Brain microvascular endothelial cell (primary cell): ENCODE results near the gene UBR1.

ENCODE experiments used
- DNase-seq: peaks from one replicate; pipeline ENCODE4 v3.0.0-alpha.2; 2020
- H3K27ac ChIP-seq: fragments of 250-450 bp; sonication (Bioruptor Pico); 2 replicates; pipeline ENCODE4 v1.5.1; 2020; ENCODE audit warnings: mild to moderate bottlenecking, moderate library complexity
- H3K27me3 ChIP-seq: fragments of 250-450 bp; sonication (Bioruptor Pico); replicated peaks from 2 replicates; pipeline ENCODE4 v1.5.1; 2020; ENCODE audit warnings: mild to moderate bottlenecking
- H3K36me3 ChIP-seq: fragments of 250-450 bp; sonication (Bioruptor Pico); replicated peaks from 2 replicates; pipeline ENCODE4 v1.5.1; 2020; ENCODE audit warnings: mild to moderate bottlenecking
- H3K4me3 ChIP-seq: 2 replicates; pipeline ENCODE4 v1.5.1; 2011; ENCODE audit warnings: low read depth, mild to moderate bottlenecking, control low read depth, low read length, moderate library complexity
- in situ Hi-C: cut with HindIII; loops from 2 replicates; pipeline ENCODE4 v1.10.0; 2017; ENCODE audit warnings: low sequenced_read_pairs, low pct_ligation_motif_present
- TF ChIP-seq, protein P1 (sequence below): IDR thresholded peaks from 2 replicates; pipeline ENCODE4 v1.5.1; 2011; ENCODE audit warnings: low read depth, mild to moderate bottlenecking, moderate library complexity, low read length, control low read depth, inconsistent platforms; ENCODE audit errors: missing control alignments

Gene UBR1

GRCh38 chr15:43091859-43092258 lies 14.0 kb downstream of the UBR1 start:
- Histone ChIP-seq H3K27me3 (no peaks in the 10 kb centered on the region), H3K4me3 (no peak overlapping the region), H3K36me3 (no peaks in the 10 kb centered on the region), H3K27ac (no peak overlapping the region)
- in situ Hi-C loops: no loop called here
- no peak for DNase-seq
- TF ChIP-seq, protein P1, sequence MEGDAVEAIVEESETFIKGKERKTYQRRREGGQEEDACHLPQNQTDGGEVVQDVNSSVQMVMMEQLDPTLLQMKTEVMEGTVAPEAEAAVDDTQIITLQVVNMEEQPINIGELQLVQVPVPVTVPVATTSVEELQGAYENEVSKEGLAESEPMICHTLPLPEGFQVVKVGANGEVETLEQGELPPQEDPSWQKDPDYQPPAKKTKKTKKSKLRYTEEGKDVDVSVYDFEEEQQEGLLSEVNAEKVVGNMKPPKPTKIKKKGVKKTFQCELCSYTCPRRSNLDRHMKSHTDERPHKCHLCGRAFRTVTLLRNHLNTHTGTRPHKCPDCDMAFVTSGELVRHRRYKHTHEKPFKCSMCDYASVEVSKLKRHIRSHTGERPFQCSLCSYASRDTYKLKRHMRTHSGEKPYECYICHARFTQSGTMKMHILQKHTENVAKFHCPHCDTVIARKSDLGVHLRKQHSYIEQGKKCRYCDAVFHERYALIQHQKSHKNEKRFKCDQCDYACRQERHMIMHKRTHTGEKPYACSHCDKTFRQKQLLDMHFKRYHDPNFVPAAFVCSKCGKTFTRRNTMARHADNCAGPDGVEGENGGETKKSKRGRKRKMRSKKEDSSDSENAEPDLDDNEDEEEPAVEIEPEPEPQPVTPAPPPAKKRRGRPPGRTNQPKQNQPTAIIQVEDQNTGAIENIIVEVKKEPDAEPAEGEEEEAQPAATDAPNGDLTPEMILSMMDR: no peak

GRCh38 chr15:43086551-43086950 lies 19.3 kb downstream of the UBR1 start:
- TF ChIP-seq, protein P1: no peak
- Histone ChIP-seq H3K36me3 (peaks cover 7% of the 10 kb centered on the region), H3K4me3 (no peak overlapping the region), H3K27ac (no peak overlapping the region), H3K27me3 (no peaks in the 10 kb centered on the region)
- in situ Hi-C loops: no loop called here
- DNase-seq: no peak

GRCh38 chr15:43085921-43086320 lies 19.9 kb downstream of the UBR1 start:
- Histone ChIP-seq H3K36me3 (peaks cover 8% of the 10 kb centered on the region), H3K27me3 (no peaks in the 10 kb centered on the region), H3K4me3 (no peak overlapping the region), H3K27ac (no peak overlapping the region)
- DNase-seq: no peak
- in situ Hi-C loops: no loop called here
- TF ChIP-seq, protein P1: no peak

GRCh38 chr15:43082509-43082908 lies 23.3 kb downstream of the UBR1 start:
- DNase-seq: no peak
- in situ Hi-C loops: no loop called here
- TF ChIP-seq, protein P1: no peak
- Histone ChIP-seq H3K27ac (no peak overlapping the region), H3K36me3 (peaks cover 16% of the 10 kb centered on the region), H3K27me3 (no peaks in the 10 kb centered on the region), H3K4me3 (no peak overlapping the region)

GRCh38 chr15:43081283-43081682 lies 24.6 kb downstream of the UBR1 start:
- DNase-seq: no peak
- no peak overlapping the region for H3K27ac ChIP-seq
- in situ Hi-C loops: no loop called here
- H3K4me3 ChIP-seq: no peak overlapping the region
- H3K27me3 ChIP-seq: no peaks in the 10 kb centered on the region
- TF ChIP-seq, protein P1: no peak
- H3K36me3 ChIP-seq: peaks cover 16% of the 10 kb centered on the region

DNA sequence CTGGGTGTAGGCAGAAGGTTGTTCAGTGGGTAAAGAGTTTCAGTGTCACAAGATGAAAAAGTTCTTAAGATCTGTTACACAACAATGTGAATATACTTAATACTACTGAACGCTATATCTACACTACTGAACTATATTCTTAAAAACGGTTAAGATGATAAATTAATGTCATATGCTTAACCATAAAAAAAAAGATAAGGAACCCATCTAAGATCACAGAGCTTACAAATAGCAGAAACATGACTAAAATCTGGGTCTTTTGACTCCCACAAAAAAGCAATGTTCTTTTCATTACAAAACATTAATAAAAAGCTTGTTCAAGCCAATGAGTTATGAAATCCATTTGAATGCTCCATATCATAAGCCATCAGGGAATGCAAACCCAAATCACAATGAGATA lies 34.4 kb downstream of the UBR1 start:
- H3K36me3 ChIP-seq: peaks cover 48% of the 10 kb centered on the region
- in situ Hi-C loops: no loop called here
- no peaks in the 10 kb centered on the region for H3K27me3 ChIP-seq
- H3K4me3 ChIP-seq: no peak overlapping the region
- no peak for DNase-seq
- no peak overlapping the region for H3K27ac ChIP-seq
- TF ChIP-seq, protein P1: no peak
